ENCODE data around the gene HHAT.

DNA sequence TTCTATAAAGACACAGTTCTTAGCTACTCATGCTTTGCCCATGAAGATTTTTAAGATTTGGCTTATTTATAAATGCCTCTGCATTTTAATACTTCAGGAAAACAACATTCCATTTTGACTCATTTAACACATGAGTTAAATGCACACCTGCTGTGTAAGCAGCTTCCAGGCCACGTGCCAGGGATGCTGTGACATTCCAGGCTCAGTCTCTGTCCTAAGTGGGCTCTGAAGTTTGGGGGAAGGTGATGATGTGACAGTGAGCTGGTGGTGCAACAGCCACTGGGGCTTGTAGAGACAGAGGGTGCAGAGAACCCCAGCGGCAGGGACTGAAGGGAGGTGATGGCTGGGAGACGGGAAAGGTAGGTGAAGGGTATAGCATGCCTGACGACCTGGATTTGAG, 40.7 kb downstream of the HHAT start:
- TF ChIP-seq, protein P1, sequence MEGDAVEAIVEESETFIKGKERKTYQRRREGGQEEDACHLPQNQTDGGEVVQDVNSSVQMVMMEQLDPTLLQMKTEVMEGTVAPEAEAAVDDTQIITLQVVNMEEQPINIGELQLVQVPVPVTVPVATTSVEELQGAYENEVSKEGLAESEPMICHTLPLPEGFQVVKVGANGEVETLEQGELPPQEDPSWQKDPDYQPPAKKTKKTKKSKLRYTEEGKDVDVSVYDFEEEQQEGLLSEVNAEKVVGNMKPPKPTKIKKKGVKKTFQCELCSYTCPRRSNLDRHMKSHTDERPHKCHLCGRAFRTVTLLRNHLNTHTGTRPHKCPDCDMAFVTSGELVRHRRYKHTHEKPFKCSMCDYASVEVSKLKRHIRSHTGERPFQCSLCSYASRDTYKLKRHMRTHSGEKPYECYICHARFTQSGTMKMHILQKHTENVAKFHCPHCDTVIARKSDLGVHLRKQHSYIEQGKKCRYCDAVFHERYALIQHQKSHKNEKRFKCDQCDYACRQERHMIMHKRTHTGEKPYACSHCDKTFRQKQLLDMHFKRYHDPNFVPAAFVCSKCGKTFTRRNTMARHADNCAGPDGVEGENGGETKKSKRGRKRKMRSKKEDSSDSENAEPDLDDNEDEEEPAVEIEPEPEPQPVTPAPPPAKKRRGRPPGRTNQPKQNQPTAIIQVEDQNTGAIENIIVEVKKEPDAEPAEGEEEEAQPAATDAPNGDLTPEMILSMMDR (IDR thresholded peaks at IDR 0.05) = no peak
- no peak for TF ChIP-seq POLR2AphosphoS5 (IDR thresholded peaks at IDR 0.05; ENCODE audit: insufficient read depth in 1 of 2, low read depth in 1 of 2)

Data from vagina (tissue), 2 donors.